Progenitor cell of endocrine pancreas (in vitro differentiated cells): Measurements from ENCODE around the gene PNMA6F. TPM values are rescaled to one million over a fixed set of nuclear protein-coding genes. Genes with fewer than 3 reads are reported as not detected.

Experiments used
- DNase-seq: peaks from one replicate; pipeline ENCODE4 v3.0.0; 2021; ENCODE audit warnings: low spot score; ENCODE audit not compliant: unreplicated experiment
- H3K27ac Mint-ChIP-seq: 2 replicates; pipeline ENCODE4 v1.8.0; 2021; ENCODE audit warnings: mild to moderate bottlenecking, moderate library complexity, mixed read lengths
- H3K27me3 Mint-ChIP-seq: 2 replicates; pipeline ENCODE4 v1.8.0; 2021; ENCODE audit warnings: mixed read lengths
- H3K36me3 Mint-ChIP-seq: 2 replicates; pipeline ENCODE4 v1.8.0; 2022; ENCODE audit warnings: mixed read lengths; ENCODE audit not compliant: insufficient read depth
- H3K4me1 Mint-ChIP-seq: 2 replicates; pipeline ENCODE4 v1.8.0; 2021; ENCODE audit warnings: low read depth, mixed read lengths
- H3K4me3 Mint-ChIP-seq: 2 replicates; pipeline ENCODE4 v1.8.0; 2021; ENCODE audit warnings: low read depth, mild to moderate bottlenecking, moderate library complexity, mixed read lengths
- H3K9me3 Mint-ChIP-seq: 2 replicates; pipeline ENCODE4 v1.8.0; 2021; ENCODE audit warnings: low read depth, mixed read lengths
- CTCF ChIP-seq: fragments of 200-600 bp; sonication (generic); IDR thresholded peaks from one replicate; pipeline ENCODE4 v1.5.0; 2021; ENCODE audit warnings: antibody characterized with exemption, mild to moderate bottlenecking; ENCODE audit not compliant: unreplicated experiment
- total RNA-seq: library from RNA; stranded (reverse); gene quantifications from 2 replicates; pipeline ENCODE4 v1.2.1, GENCODE V29; 2021

The PNMA6F gene
- total RNA-seq, 1 donor from 2014 or later, result not detected

DNA sequence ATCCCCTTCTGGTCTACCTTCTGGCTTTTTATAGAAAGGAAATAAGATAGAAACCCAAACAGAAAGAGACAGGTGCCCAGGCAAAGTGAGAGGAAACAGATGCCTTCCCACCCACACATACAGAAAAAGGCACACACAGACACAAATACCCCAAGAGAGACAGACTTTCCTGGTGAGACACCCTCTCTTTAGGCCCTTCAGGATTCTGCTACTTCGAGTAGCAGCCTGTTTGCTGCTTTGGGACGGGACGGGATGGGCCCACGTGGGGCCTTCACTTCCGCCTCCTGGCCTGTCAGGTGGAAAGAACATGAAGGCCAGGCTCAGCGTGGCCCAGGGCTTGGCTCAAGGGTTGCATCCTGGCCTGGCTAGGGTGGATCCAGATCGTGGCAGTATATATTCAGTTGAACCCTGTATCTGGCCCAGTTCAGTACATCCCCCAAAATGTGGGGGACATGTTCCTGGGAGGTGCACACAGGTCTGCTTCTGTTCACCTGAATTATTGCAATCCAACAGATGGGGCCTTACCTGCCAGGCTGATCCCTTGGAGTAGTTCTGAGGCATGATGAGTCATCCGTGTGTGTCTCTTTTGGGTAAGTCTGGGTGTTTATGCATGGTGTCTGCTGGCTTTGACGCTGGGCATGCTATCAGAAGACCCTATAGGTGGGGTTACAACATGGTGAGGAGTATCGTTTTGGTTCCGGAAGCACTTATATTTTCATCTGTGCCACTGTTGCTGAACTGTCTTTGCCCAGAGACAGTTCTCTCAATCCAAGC lies 14.7 kb upstream of the PNMA6F start:
- no peak for DNase-seq
- H3K9me3 Mint-ChIP-seq, result peaks cover 19% of the 10 kb centered on the region
- peaks cover 6% of the 10 kb centered on the region for H3K27me3 Mint-ChIP-seq
- H3K36me3 Mint-ChIP-seq, result peaks cover 15% of the 10 kb centered on the region
- no peak for TF ChIP-seq CTCF
- peak overlapping the region; percentile 85 for H3K27ac Mint-ChIP-seq
- peaks cover 6% of the 10 kb centered on the region for H3K4me1 Mint-ChIP-seq
- H3K4me3 Mint-ChIP-seq, result no peak overlapping the region

DNA sequence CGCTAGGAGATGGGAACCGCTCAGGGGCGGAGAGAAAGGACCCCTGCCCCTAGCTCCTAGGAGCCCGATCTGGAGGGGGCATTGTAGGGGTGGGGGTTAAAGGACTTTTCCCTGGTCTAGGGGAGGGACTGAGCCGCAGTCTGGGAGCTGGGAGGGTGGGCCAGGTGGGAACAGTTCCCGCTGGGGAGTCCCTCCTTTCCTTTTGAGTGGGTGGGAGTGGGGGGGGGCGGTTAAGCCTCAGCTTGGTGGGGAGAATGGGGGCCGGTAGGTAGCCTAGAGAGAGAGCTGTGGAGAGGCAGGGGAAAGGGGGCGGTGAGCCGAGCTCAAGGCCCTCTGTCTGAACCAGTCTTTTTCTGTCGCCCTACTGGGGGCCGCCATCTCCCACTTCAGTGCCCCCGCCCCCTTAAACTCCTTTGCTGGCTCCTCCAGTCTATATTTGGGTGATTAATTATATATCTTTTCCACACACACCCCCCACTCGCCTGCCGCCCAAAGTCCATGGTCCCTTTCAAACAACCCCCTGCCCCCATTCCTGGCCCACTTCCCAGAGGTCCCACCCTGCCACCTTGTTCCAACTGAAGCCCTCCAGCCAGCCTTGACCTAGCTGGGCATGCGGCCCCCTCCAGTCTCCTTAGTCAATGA lies 13.2 kb upstream of the PNMA6F start:
- peak overlapping the region; percentile 95 for H3K27ac Mint-ChIP-seq
- H3K4me3 Mint-ChIP-seq, result peak overlapping the region; percentile 82
- TF ChIP-seq CTCF, result no peak
- H3K4me1 Mint-ChIP-seq, result peaks cover 6% of the 10 kb centered on the region
- H3K27me3 Mint-ChIP-seq, result peaks cover 13% of the 10 kb centered on the region
- no peak for DNase-seq
- H3K9me3 Mint-ChIP-seq, result peaks cover 11% of the 10 kb centered on the region
- H3K36me3 Mint-ChIP-seq, result peaks cover 10% of the 10 kb centered on the region

DNA sequence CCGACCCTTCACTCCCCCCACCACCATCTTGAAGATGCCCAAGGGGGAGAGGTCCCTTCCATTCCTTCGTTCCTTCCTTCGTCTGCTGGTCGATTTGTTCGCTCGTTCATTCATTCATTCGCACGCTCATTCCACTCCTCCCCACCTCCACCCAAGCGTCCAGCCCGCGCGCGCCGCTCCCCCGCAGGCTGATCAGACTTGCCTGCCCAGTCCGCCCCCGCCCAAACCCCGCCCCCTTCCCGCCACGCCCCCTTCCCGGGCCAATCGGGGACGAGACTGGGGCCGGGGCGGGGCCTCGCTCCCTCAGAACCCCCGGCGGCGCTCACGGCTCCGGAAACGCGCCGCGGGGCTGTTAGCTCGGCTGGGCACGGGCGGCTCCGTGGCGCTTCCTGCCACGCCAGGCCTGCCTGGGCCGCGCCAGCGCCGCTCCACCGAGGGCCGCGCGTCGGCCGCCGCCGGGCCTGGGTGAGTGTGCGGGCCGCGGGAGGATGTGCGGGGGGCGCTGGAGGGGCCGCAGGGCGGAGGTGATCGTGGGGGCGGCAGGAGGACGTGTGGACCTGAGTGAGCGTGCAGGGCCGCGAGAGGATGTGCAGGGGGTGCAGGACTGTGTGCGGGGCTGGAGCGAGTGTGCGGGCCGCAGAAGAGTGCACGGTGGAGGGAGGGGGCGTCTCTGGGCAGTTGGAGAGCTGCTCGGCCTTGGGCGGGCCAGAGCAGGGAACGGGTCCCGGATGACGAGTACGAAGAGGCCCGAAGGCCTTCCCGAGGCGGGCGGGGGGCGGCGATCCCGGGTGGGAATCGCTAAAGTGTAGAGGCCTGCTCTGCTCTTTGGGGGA lies 12.5 kb upstream of the PNMA6F start, which contains the start of gene ZNF275:
ZNF275 (plus strand) TSS at position 333 of the 833 bp plus-strand sequence. CDS start 2,527 bp downstream, outside the sequence.
- peaks cover 6% of the 10 kb centered on the region for H3K4me1 Mint-ChIP-seq
- peak within 1 kb of the TSS; percentile 95 for H3K27ac Mint-ChIP-seq
- H3K9me3 Mint-ChIP-seq, result peaks cover 9% of the 10 kb centered on the region
- peaks cover 8% of the 10 kb centered on the region for H3K36me3 Mint-ChIP-seq
- DNase-seq, result peak; percentile 63
- no peak for TF ChIP-seq CTCF
- peak within 1 kb of the TSS; percentile 82 for H3K4me3 Mint-ChIP-seq
- peaks cover 13% of the 10 kb centered on the region for H3K27me3 Mint-ChIP-seq

GRCh38 chrX:153333266-153333665 lies 11.7 kb upstream of the PNMA6F start:
- no peak for TF ChIP-seq CTCF
- Mint-ChIP-seq H3K27me3 (peaks cover 13% of the 10 kb centered on the region), H3K27ac (no peak overlapping the region), H3K9me3 (peaks cover 11% of the 10 kb centered on the region), H3K4me1 (peaks cover 6% of the 10 kb centered on the region), H3K4me3 (peak overlapping the region; percentile 80), H3K36me3 (peaks cover 7% of the 10 kb centered on the region)
- no peak for DNase-seq

DNA sequence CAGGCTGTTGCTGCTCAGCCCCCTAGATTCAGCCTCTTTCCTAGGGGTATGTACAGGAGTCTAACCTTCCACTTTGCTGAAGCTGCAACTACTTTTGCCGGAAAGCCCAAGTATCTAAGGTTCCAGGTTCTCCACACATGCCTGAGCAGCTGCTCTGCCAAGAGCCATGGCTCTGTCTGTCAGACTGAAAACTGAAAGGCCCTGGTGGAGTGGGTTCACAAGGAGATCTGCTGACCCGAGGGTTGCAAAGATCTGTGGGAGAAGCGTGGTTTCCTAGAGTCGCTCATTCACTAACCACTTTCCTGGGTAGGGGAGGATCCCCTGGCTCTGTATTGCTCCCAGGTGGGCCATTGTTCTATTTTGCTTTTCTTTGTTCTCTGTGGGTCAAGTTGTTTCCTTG lies 6.0 kb upstream of the PNMA6F start:
- Mint-ChIP-seq H3K9me3 (peaks cover 45% of the 10 kb centered on the region), H3K36me3 (no peaks in the 10 kb centered on the region), H3K27me3 (peaks cover 10% of the 10 kb centered on the region), H3K4me1 (no peaks in the 10 kb centered on the region), H3K27ac (no peak overlapping the region), H3K4me3 (no peak overlapping the region)
- DNase-seq, result no peak
- no peak for TF ChIP-seq CTCF
